Prostate gland (tissue), 2 donors: ENCODE measurements around the gene NF2.

Experiments used
- CTCF ChIP-seq, 4 experiments: fragments of 200-600 bp in 2 of 4; fragments of 450-650 bp in 2 of 4; sonication (generic) in 2 of 4; IDR thresholded peaks; 1 replicate in 3 of 4; 2 replicates in 1 of 4; pipeline ENCODE4 v1.5.1; 2016 to 2019; ENCODE audit warnings: antibody characterized with exemption in 4 of 4, mild to moderate bottlenecking in 2 of 4, moderate library complexity in 2 of 4
- POLR2A ChIP-seq: fragments of 450-650 bp; IDR thresholded peaks from one replicate; pipeline ENCODE4 v1.6.1; 2016; ENCODE audit warnings: antibody characterized with exemption, mild to moderate bottlenecking
- POLR2AphosphoS5 ChIP-seq: sonication (generic); formaldehyde crosslinking; IDR thresholded peaks from one replicate; pipeline ENCODE4 v1.6.1; 2017; ENCODE audit warnings: antibody characterized with exemption

GRCh38 chr22:29587938-29588699 is 15.3 kb upstream of the NF2 start:
- TF ChIP-seq POLR2A, result no peak
- TF ChIP-seq CTCF (IDR thresholded peaks at IDR 0.05), result no peak
- no peak for TF ChIP-seq POLR2AphosphoS5
